K562 treated with DMSO at 1 percent for 12 hours (cell line): Measurements from ENCODE around the gene PPM1A. TPM values are rescaled to one million over a fixed set of nuclear protein-coding genes. Genes with fewer than 3 reads are reported as not detected.

ENCODE experiments used
- total RNA-seq: library from RNA; unstranded; fragments of 300-600 nt; gene quantifications from 2 replicates; pipeline ENCODE4 v1.2.3, GENCODE V29; 2022; ENCODE audit not compliant: insufficient read depth

PPM1A gene
- total RNA-seq, result 11.0 and 17.3 TPM in 2 replicates

DNA sequence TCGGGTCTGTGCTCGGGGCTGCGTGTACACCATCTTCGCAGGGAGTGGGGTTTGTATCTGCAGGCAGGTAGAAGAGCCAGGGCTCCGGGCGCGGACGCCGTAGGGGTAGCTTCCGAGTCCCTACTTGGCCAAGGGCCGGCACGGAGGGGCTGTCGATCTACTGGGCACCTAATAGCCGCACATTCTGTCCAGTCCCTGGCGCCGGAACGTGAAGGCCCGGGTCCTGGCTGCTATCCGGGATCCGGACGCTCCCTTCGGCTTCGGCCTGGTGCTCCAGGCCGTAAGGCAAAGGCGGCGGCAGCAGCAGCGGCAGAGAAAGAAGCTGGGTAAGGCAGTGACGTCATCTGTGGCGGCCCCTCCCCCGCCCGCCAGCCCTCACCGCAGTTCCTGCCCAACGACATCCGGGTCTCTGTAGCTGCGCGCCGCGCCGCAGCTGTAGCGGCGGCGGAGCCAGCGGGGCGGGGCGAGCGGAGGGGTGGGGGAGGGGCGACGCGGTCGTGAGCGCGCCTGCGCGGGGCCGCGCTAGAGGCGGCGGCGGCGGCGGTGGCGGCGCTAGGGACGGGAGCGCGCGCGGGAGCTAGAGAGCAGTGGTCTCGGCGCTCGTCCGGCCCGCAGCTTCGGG lies at the start of gene PPM1A:
Gene PPM1A (plus strand): TSS at position 525 of the 622 bp plus-strand sequence. CDS start 33,483 bp downstream, outside the sequence.

Other genes with a start within 250 kb of the PPM1A start
- gene PCNX4, start 157.3 kb upstream of the PPM1A start, total RNA-seq, result 3.4 and 10.6 TPM in 2 replicates
- 19.1 and 34.9 TPM in 2 replicates for gene DHRS7, start 83.8 kb upstream of the PPM1A start, total RNA-seq
- 0.57 TPM in 1 of 2 replicates, not detected in the other for gene C14orf39, start 236.8 kb downstream of the PPM1A start, total RNA-seq